SK-N-SH (cell line): ENCODE data around the gene GPATCH4. TPM values are rescaled to one million over a fixed set of nuclear protein-coding genes. Genes with fewer than 3 reads are reported as not detected.

Source experiments
- CTCF ChIA-PET: fragments of 300-600, 350-600 bp; formaldehyde crosslinking; extraction: SDS; loops from one replicate; lab custom pipeline; 2021; lab: Yijun Ruan, JAX
- POLR2A ChIA-PET: fragments of 350-600 bp; sonication (Branson Sonifier 250); formaldehyde crosslinking; extraction: SDS; loops from one replicate; lab custom pipeline; 2020; ENCODE audit warnings: antibody characterized with exemption, inconsistent platforms; lab: Yijun Ruan, JAX
- DNase-seq: peaks from one replicate; pipeline ENCODE4 v3.0.0; 2012
- H2AFZ ChIP-seq: fragments of 200-600 bp; sonication (generic); 2 replicates; pipeline ENCODE4 v1.8.1; 2016; ENCODE audit warnings: antibody characterized with exemption, mild to moderate bottlenecking, low read depth
- H3F3A ChIP-seq: fragments of 200-600 bp; sonication (generic); replicated peaks from 2 replicates; pipeline ENCODE3; 2016; ENCODE audit warnings: antibody characterized with exemption, mild to moderate bottlenecking; ENCODE audit not compliant: insufficient read depth
- H3K27ac ChIP-seq, 2 experiments: fragments of 200-500 bp in 1 of 2; fragments of 200-600 bp in 1 of 2; sonication (Bioruptor generic) in 1 of 2; sonication (generic), shearing (Covaris generic) in 1 of 2; 2 replicates each; pipeline versions ENCODE4 v1.5.1 to v1.6.1; 2014 to 2016; ENCODE audit warnings: low read depth in 2 of 2, inconsistent platforms in 1 of 2, low read length in 1 of 2, mild to moderate bottlenecking in 1 of 2, mixed read lengths in 1 of 2
- H3K27me3 ChIP-seq: fragments of 200-600 bp; sonication (generic), shearing (Covaris generic); 2 replicates; pipeline ENCODE4 v1.6.1; 2016; ENCODE audit warnings: mixed run types; ENCODE audit not compliant: insufficient read depth
- H3K36me3 ChIP-seq, 2 experiments: fragments of 200-500 bp in 1 of 2; fragments of 200-600 bp in 1 of 2; sonication (Bioruptor generic) in 1 of 2; sonication (generic) in 1 of 2; replicated peaks in 1 of 2; 2 replicates each; pipeline versions ENCODE3 to v1.5.1; 2014 to 2016; ENCODE audit warnings: low read length in 1 of 2, mild to moderate bottlenecking in 1 of 2; ENCODE audit not compliant: insufficient read depth in 2 of 2, control insufficient read depth in 1 of 2
- H3K4me1 ChIP-seq, 2 experiments: fragments of 200-500 bp in 1 of 2; fragments of 200-600 bp in 1 of 2; sonication (Bioruptor generic) in 1 of 2; sonication (generic), shearing (Covaris generic) in 1 of 2; 2 replicates each; pipeline versions ENCODE4 v1.5.1 to v1.6.1; 2014 to 2016; ENCODE audit warnings: low read depth in 1 of 2, low read length in 1 of 2, mixed run types in 1 of 2; ENCODE audit not compliant: insufficient read depth in 2 of 2, control insufficient read depth in 1 of 2
- H3K4me2 ChIP-seq: fragments of 200-600 bp; sonication (generic), shearing (Covaris generic); 2 replicates; pipeline ENCODE4 v1.6.1; 2017; ENCODE audit warnings: mixed run types
- H3K4me3 ChIP-seq, 2 experiments: fragments of 200-500 bp in 1 of 2; fragments of 200-600 bp in 1 of 2; sonication (Bioruptor generic) in 1 of 2; sonication (generic), shearing (Covaris generic) in 1 of 2; 2 replicates each; pipeline versions ENCODE4 v1.5.1 to v1.8.1; 2014 to 2016; ENCODE audit warnings: low read depth in 2 of 2, inconsistent platforms in 1 of 2, low read length in 1 of 2, mild to moderate bottlenecking in 1 of 2, mixed read lengths in 1 of 2, moderate library complexity in 1 of 2
- H3K79me2 ChIP-seq: fragments of 200-600 bp; sonication (generic); 2 replicates; pipeline ENCODE4 v1.8.1; 2017; ENCODE audit warnings: mild to moderate bottlenecking; ENCODE audit not compliant: insufficient read depth
- H3K9ac ChIP-seq: fragments of 200-600 bp; sonication (generic); 2 replicates; pipeline ENCODE4 v1.6.1; 2017; ENCODE audit warnings: mixed run types
- H3K9me2 ChIP-seq: fragments of 200-600 bp; sonication (generic); 2 replicates; pipeline ENCODE4 v1.6.1; 2017; ENCODE audit warnings: mixed run types
- H3K9me3 ChIP-seq: fragments of 200-600 bp; sonication (generic); 2 replicates; pipeline ENCODE4 v1.6.1; 2017; ENCODE audit warnings: mixed run types, mild to moderate bottlenecking, moderate library complexity
- H4K20me1 ChIP-seq: fragments of 200-600 bp; sonication (generic); 2 replicates; pipeline ENCODE4 v1.6.1; 2017; ENCODE audit warnings: mild to moderate bottlenecking, mixed run types; ENCODE audit not compliant: insufficient read depth
- ELF1 ChIP-seq: IDR thresholded peaks from 2 replicates; pipeline ENCODE4 v1.4.0; 2012
- EZH2phosphoT487 ChIP-seq: fragments of 200-600 bp; sonication (generic); IDR thresholded peaks from 2 replicates; pipeline ENCODE4 v1.6.1; 2017; ENCODE audit warnings: low read depth, mixed run types, mild to moderate bottlenecking, antibody characterized with exemption, moderate library complexity, borderline replicate concordance
- FOSL2 ChIP-seq: IDR thresholded peaks from 2 replicates; pipeline ENCODE4 v1.4.0; 2012; ENCODE audit warnings: low read depth, mild to moderate bottlenecking, moderate library complexity, borderline replicate concordance
- MXI1 ChIP-seq: IDR thresholded peaks from 2 replicates; pipeline ENCODE4 v1.6.1; 2012; ENCODE audit warnings: mild to moderate bottlenecking, low read depth, low read length, improper control_type of control experiment
- RAD21 ChIP-seq: IDR thresholded peaks from 2 replicates; pipeline ENCODE4 v1.6.1; 2012; ENCODE audit warnings: mild to moderate bottlenecking, low read length
- RCOR1 ChIP-seq: fragments of 150-350 bp; IDR thresholded peaks from 2 replicates; pipeline ENCODE4 v1.6.1; 2017; ENCODE audit warnings: antibody characterized with exemption, low read length
- REST ChIP-seq: IDR thresholded peaks from 2 replicates; pipeline ENCODE4 v1.6.1; 2012; ENCODE audit warnings: mild to moderate bottlenecking, low read depth, low read length, moderate library complexity
- USF2 ChIP-seq: fragments of 150-350 bp; IDR thresholded peaks from 2 replicates; pipeline ENCODE4 v1.6.1; 2017; ENCODE audit warnings: antibody characterized with exemption, low read length, low read depth, borderline replicate concordance
- WGBS: methylation state at CpG from one replicate; pipeline ENCODE4 v1.1.6; 2017; ENCODE audit warnings: low lambda C conversion rate; 5-methylcytosine and 5-hydroxymethylcytosine counted together
- polyA plus RNA-seq, 3 experiments: library from polyadenylated mRNA; depleted of rRNA; stranded (reverse); fragments of >200 nt; gene quantifications; 2 replicates each; pipeline ENCODE4 v1.2.3, GENCODE V29; 2012

Gene GPATCH4
- polyA plus RNA-seq, 1 of the 3 experiments (the other 2 are of a cell fraction), result 36.6 TPM

DNA sequence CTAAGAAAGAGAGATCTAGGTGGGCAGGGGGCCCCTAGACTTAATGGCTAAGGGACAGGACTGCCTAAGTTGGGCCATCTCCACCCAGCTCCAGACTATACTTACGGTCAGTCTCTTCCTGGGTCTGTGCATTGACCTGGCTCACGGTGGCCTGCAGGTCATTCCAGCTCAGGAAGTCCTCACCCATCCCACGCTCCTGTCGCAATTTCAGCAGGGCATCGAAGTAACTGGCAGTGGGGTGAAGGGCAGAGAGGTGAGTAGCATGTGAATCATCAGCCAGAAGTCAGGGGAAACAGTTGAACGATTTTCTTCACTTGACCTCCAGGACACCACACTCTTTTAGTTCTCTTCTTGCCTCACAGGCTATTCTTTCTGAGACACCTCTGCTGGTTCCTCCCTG lies 49.4 kb downstream of the GPATCH4 start:
- no peak for DNase-seq
- ChIA-PET POLR2A (no interaction called here), CTCF (interaction anchor here (0.7 to 2.0 kb wide), 3 partner anchors 51 to 106 kb away, joined by 3 to 5 read pairs (median 5); partner anchors contain the start of gene MEF2D)
- Histone ChIP-seq H3K9me3 (no peaks in the 10 kb centered on the region), H2AFZ (no peak overlapping the region), H3K27ac (no peak overlapping the region), H3K4me3 (no peak overlapping the region), H4K20me1 (no peaks in the 10 kb centered on the region), H3K9ac (no peak overlapping the region), H3K27me3 (no peaks in the 10 kb centered on the region), H3K9me2 (no peaks in the 10 kb centered on the region), H3K4me1 (no peaks in the 10 kb centered on the region), H3K4me2 (no peak overlapping the region), H3F3A (no peaks in the 10 kb centered on the region), H3K36me3 (peaks cover 11 to 31% of the 10 kb centered on the region in 2 experiments), H3K79me2 (no peaks in the 10 kb centered on the region)
- 73% methylated on average over 4 of the region's 6 CpGs for WGBS
- TF ChIP-seq ELF1, result no peak
- no peak for TF ChIP-seq MXI1

- 88% methylated on average over 3 of the region's 3 CpGs for WGBS
- TF ChIP-seq USF2, result no peak
- TF ChIP-seq, all 33 proteins: peak for 0
- Histone ChIP-seq H3K9ac (no peak overlapping the region), H3K9me3 (no peaks in the 10 kb centered on the region), H2AFZ (no peak overlapping the region), H4K20me1 (no peaks in the 10 kb centered on the region), H3K36me3 (peaks cover 11 to 26% of the 10 kb centered on the region in 2 experiments), H3K27me3 (no peaks in the 10 kb centered on the region), H3K9me2 (no peaks in the 10 kb centered on the region), H3K27ac (no peak overlapping the region), H3K4me3 (no peak overlapping the region), H3K4me2 (no peak overlapping the region), H3K79me2 (no peaks in the 10 kb centered on the region), H3K4me1 (no peaks in the 10 kb centered on the region), H3F3A (no peaks in the 10 kb centered on the region)
- POLR2A ChIA-PET, result interaction anchor here (0.6 kb wide), 1 partner anchor 196 kb away, joined by 4 read pairs; no protein-coding TSS in a partner anchor
- no peak for DNase-seq
- CTCF ChIA-PET, result interaction anchor here (0.6 to 2.0 kb wide), 3 partner anchors 50 to 105 kb away, joined by 3 to 5 read pairs (median 3); partner anchors contain the start of gene MEF2D
Measured at GRCh38 chr1:156551066-156551643, 50.1 kb downstream of the GPATCH4 start.

DNA sequence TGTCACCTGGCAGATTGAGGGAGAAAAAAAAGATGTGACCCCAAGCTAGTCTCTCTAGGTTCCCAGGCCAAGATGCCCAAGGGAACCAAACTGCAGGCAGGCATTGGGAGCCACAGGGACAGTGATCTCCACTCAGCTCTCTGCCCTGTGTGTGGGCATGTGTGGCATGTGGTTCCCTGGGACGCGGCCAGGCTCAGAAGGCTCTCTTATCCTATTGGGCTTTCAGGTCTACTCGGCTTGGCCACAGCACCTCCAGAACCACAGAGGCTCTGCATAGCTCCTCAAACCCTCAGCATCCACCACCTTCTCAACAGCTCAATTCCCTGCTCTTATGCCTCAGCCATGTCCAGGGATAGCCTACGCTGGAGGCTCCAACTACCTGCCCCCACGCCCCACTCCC lies 50.9 kb downstream of the GPATCH4 start:
- H3K9me2 ChIP-seq, result no peaks in the 10 kb centered on the region
- H3K4me1 ChIP-seq, result no peaks in the 10 kb centered on the region
- no peaks in the 10 kb centered on the region for H3K27me3 ChIP-seq
- no peaks in the 10 kb centered on the region for H3F3A ChIP-seq
- POLR2A ChIA-PET, result no interaction called here
- no peaks in the 10 kb centered on the region for H3K79me2 ChIP-seq
- no peaks in the 10 kb centered on the region for H4K20me1 ChIP-seq
- TF ChIP-seq EZH2phosphoT487 (no peak), REST (no peak), RAD21 (no peak), RCOR1 (no peak), FOSL2 (no peak), USF2 (no peak)
- TF ChIP-seq, all 33 proteins: peak for 0
- Histone ChIP-seq H3K4me2 (no peak overlapping the region), H3K36me3 (peaks cover 11 to 20% of the 10 kb centered on the region in 2 experiments), H3K9ac (no peak overlapping the region), H3K9me3 (no peaks in the 10 kb centered on the region), H3K27ac (no peak overlapping the region), H2AFZ (no peak overlapping the region), H3K4me3 (no peak overlapping the region)
- WGBS, result 84% methylated on average over 4 of the region's 5 CpGs
- CTCF ChIA-PET, result interaction anchor here (0.9 to 1.5 kb wide), 2 partner anchors 16 to 18 kb away, joined by 4 read pairs; no protein-coding TSS in a partner anchor
- no peak for DNase-seq
